MCF 10A (cell line): Measurements from ENCODE around the gene PDE1C. TPM values are rescaled to one million over a fixed set of nuclear protein-coding genes. Genes with fewer than 3 reads are reported as not detected.

Experiments
- BruUV-seq: library from RNA; stranded (reverse); fragments of 400-500 nt; replicated peaks from 2 replicates; lab custom pipeline; 2021; lab: Mats Ljungman, UMichigan
- CTCF ChIA-PET: fragments of 300-600 bp; sonication (Branson Sonifier 250); formaldehyde crosslinking; extraction: SDS; loops from one replicate; lab custom pipeline; 2021; ENCODE audit warnings: antibody characterized with exemption, inconsistent platforms; lab: Yijun Ruan, JAX
- POLR2A ChIA-PET: fragments of 300-600, 350-650 bp; sonication (Branson Sonifier 250); formaldehyde crosslinking; extraction: SDS; loops from one replicate; lab custom pipeline; 2020; ENCODE audit warnings: antibody characterized with exemption, inconsistent platforms; lab: Yijun Ruan, JAX
- DNase-seq: peaks from one replicate; pipeline ENCODE4 v3.0.0-alpha.2; 2018; ENCODE audit not compliant: unreplicated experiment
- H3K27ac Mint-ChIP-seq: one replicate; pipeline ENCODE4 v1.8.0; 2022; ENCODE audit warnings: mild to moderate bottlenecking, low read depth, mixed read lengths; ENCODE audit not compliant: unreplicated experiment
- H3K27me3 Mint-ChIP-seq: one replicate; pipeline ENCODE4 v1.8.0; 2022; ENCODE audit warnings: mixed read lengths; ENCODE audit not compliant: insufficient read depth, unreplicated experiment
- H3K36me3 Mint-ChIP-seq: one replicate; pipeline ENCODE4 v1.8.0; 2022; ENCODE audit warnings: mild to moderate bottlenecking, moderate library complexity, mixed read lengths; ENCODE audit not compliant: insufficient read depth, unreplicated experiment
- H3K4me1 Mint-ChIP-seq: one replicate; pipeline ENCODE4 v1.8.0; 2022; ENCODE audit warnings: mixed read lengths; ENCODE audit not compliant: insufficient read depth, unreplicated experiment
- H3K4me3 Mint-ChIP-seq: one replicate; pipeline ENCODE4 v1.8.0; 2022; ENCODE audit warnings: mild to moderate bottlenecking, moderate library complexity, mixed read lengths; ENCODE audit not compliant: unreplicated experiment
- H3K9me3 Mint-ChIP-seq: one replicate; pipeline ENCODE4 v1.8.0; 2022; ENCODE audit warnings: mixed read lengths; ENCODE audit not compliant: unreplicated experiment
- CTCF ChIP-seq: fragments of 200-600 bp; IDR thresholded peaks from one replicate; pipeline ENCODE4 v1.8.0; 2022; ENCODE audit warnings: antibody characterized with exemption, mild to moderate bottlenecking; ENCODE audit not compliant: unreplicated experiment
- intact Hi-C: fragments of 100-400 bp; cut with micrococcal nuclease; formaldehyde crosslinking; loops from 2 replicates; pipeline ENCODE4 v1.14.1; 2022
- total RNA-seq: library from RNA; stranded (reverse); gene quantifications from 2 replicates; pipeline ENCODE4 v1.2.3, GENCODE V29; 2022

Gene PDE1C
- total RNA-seq, 1 experiment from 2014 or later: 0.14 TPM

- DNase-seq: no peak
- intact Hi-C loops: loop anchor here (10.0 kb wide), 1 partner anchor 297 kb away; no protein-coding TSS in a partner anchor
- peaks cover 13% of the 10 kb centered on the region for H3K27me3 Mint-ChIP-seq
- H3K27ac Mint-ChIP-seq: no peak overlapping the region
- H3K9me3 Mint-ChIP-seq: no peaks in the 10 kb centered on the region
- peaks cover 5% of the 10 kb centered on the region for H3K4me1 Mint-ChIP-seq
- ChIA-PET CTCF (interaction anchor here (1.0 to 2.5 kb wide), 3 partner anchors 456 to 464 kb away, joined by 3 to 13 read pairs (median 6); no protein-coding TSS in a partner anchor), POLR2A (no interaction called here)
- BruUV-seq: no TSS peak
- no peaks in the 10 kb centered on the region for H3K36me3 Mint-ChIP-seq
- H3K4me3 Mint-ChIP-seq: no peak overlapping the region
- TF ChIP-seq CTCF: no peak
Measured at GRCh38 chr7:31747553-31747952, 322.7 kb downstream of the PDE1C start.

- DNase-seq: peak; percentile 78
- CTCF ChIA-PET: interaction anchor here (0.5 to 3.7 kb wide), 56 partner anchors 10 to 1117 kb away, joined by 3 to 191 read pairs (median 4); no protein-coding TSS in a partner anchor
- no peak overlapping the region for H3K4me3 Mint-ChIP-seq
- no peaks in the 10 kb centered on the region for H3K36me3 Mint-ChIP-seq
- TF ChIP-seq CTCF: peak; percentile 92
- H3K4me1 Mint-ChIP-seq: peaks cover 5% of the 10 kb centered on the region
- POLR2A ChIA-PET: interaction anchor here (0.6 to 1.0 kb wide), 3 partner anchors 460 to 472 kb away, joined by 3 to 7 read pairs (median 3); no protein-coding TSS in a partner anchor
- H3K27me3 Mint-ChIP-seq: peaks cover 39% of the 10 kb centered on the region
- no TSS peak for BruUV-seq
- intact Hi-C loops: loop anchor here (1.0 to 10.0 kb wide), 5 partner anchors 300 to 735 kb away; no protein-coding TSS in a partner anchor
- no peaks in the 10 kb centered on the region for H3K9me3 Mint-ChIP-seq
- H3K27ac Mint-ChIP-seq: no peak overlapping the region
Measured at GRCh38 chr7:31744294-31744874, 325.8 kb downstream of the PDE1C start.

GRCh38 chr7:31741852-31742251 lies 328.4 kb downstream of the PDE1C start:
- CTCF ChIA-PET: interaction anchor here (0.6 to 3.5 kb wide), 10 partner anchors 247 to 616 kb away, joined by 3 to 32 read pairs (median 4); no protein-coding TSS in a partner anchor
- intact Hi-C loops: loop anchor here (10.0 kb wide), 1 partner anchor 303 kb away; no protein-coding TSS in a partner anchor
- Mint-ChIP-seq H3K4me3 (no peak overlapping the region), H3K36me3 (no peaks in the 10 kb centered on the region), H3K9me3 (no peaks in the 10 kb centered on the region), H3K4me1 (no peaks in the 10 kb centered on the region), H3K27me3 (peaks cover 50% of the 10 kb centered on the region), H3K27ac (no peak overlapping the region)
- POLR2A ChIA-PET: interaction anchor here (1.1 kb wide), 1 partner anchor 616 kb away, joined by 4 read pairs; no protein-coding TSS in a partner anchor
- no peak for DNase-seq
- no TSS peak for BruUV-seq
- no peak for TF ChIP-seq CTCF
